HTR-8/SVneo (cell line): Measurements from ENCODE around the gene RHCG.
"Not testable (repeated sequence)": the region's sequence is repeated elsewhere in the genome, so short reads cannot be mapped to it uniquely, and the experiment has no call there.

Experiments
- DNase-seq: peaks from one replicate; pipeline ENCODE4 v3.0.0; 2011; ENCODE audit warnings: low spot score, mixed read lengths; ENCODE audit not compliant: insufficient read length
- FAIRE-seq: peaks from 2 replicates; lab custom pipeline; 2011; peaks lifted over from hg19 to GRCh38; lab: Jason Lieb, UNC

RHCG gene

GRCh38 chr15:89482139-89482538 lies 14.2 kb downstream of the RHCG start:
- DNase-seq (no peak), FAIRE-seq (no peak)

- DNase-seq (no peak), FAIRE-seq (no peak)
Observed at GRCh38 chr15:89480505-89480904, 15.9 kb downstream of the RHCG start.

- FAIRE-seq: no peak
- DNase-seq: no peak
Observed at GRCh38 chr15:89479173-89479572, 17.2 kb downstream of the RHCG start.

GRCh38 chr15:89477411-89478242 lies 18.8 kb downstream of the RHCG start:
- no peak for FAIRE-seq

GRCh38 chr15:89475661-89476060 lies 20.7 kb downstream of the RHCG start:
- FAIRE-seq: no peak
- no peak for DNase-seq

More at GRCh38 chr15:89477411-89478242, 18.8 kb downstream of the RHCG start:
- DNase-seq: no peak

GRCh38 chr15:89472785-89473256 lies 23.6 kb downstream of the RHCG start:
- DNase-seq: peak; percentile 83
- peak; percentile 74 for FAIRE-seq

GRCh38 chr15:89469426-89470096 lies 26.8 kb downstream of the RHCG start:
- FAIRE-seq (no peak), DNase-seq (no peak)

- FAIRE-seq, DNase-seq: not testable (repeated sequence)
Observed at GRCh38 chr15:89468813-89469212, 27.6 kb downstream of the RHCG start.

GRCh38 chr15:89463113-89463512 lies 33.3 kb downstream of the RHCG start:
- DNase-seq: no peak

GRCh38 chr15:89462198-89462912 lies 34.0 kb downstream of the RHCG start:
- no peak for FAIRE-seq
- peak; percentile 51 for DNase-seq

More at GRCh38 chr15:89463113-89463512, 33.3 kb downstream of the RHCG start:
- no peak for FAIRE-seq

- FAIRE-seq: no peak
- DNase-seq: no peak
Observed at GRCh38 chr15:89461386-89461785, 35.0 kb downstream of the RHCG start.

GRCh38 chr15:89460048-89460447 lies 36.3 kb downstream of the RHCG start:
- no peak for FAIRE-seq
- DNase-seq: no peak

- no peak for DNase-seq
- no peak for FAIRE-seq
Observed at GRCh38 chr15:89459271-89460038, 36.9 kb downstream of the RHCG start.

GRCh38 chr15:89458440-89458839 lies 37.9 kb downstream of the RHCG start:
- FAIRE-seq: no peak

GRCh38 chr15:89457086-89457485 lies 39.3 kb downstream of the RHCG start:
- FAIRE-seq (no peak), DNase-seq (peak; percentile 29)

More at GRCh38 chr15:89458440-89458839, 37.9 kb downstream of the RHCG start:
- no peak for DNase-seq

GRCh38 chr15:89455535-89455934 lies 40.8 kb downstream of the RHCG start:
- no peak for FAIRE-seq
- DNase-seq: no peak

- DNase-seq (no peak), FAIRE-seq (no peak)
Observed at GRCh38 chr15:89452330-89452836, 44.0 kb downstream of the RHCG start.

- DNase-seq (no peak), FAIRE-seq (no peak)
Observed at GRCh38 chr15:89451846-89452245, 44.5 kb downstream of the RHCG start.

GRCh38 chr15:89450076-89451006 lies 46.0 kb downstream of the RHCG start:
- no peak for DNase-seq

More at GRCh38 chr15:89450076-89451006, 46.0 kb downstream of the RHCG start:
- no peak for FAIRE-seq
